ENCODE results near the gene PALD1. TPM values are rescaled to one million over a fixed set of nuclear protein-coding genes. Genes with fewer than 3 reads are reported as not detected.

Gene PALD1
- total and polyA plus RNA-seq, 4 donors: 3.9 to 11.5 (median 8.2) TPM

- ATAC-seq (ENCODE audit: low FRiP score) (no peak), DNase-seq (no peak)
- intact Hi-C loops (cut with DNase I): no loop called here
- WGBS, 2 donors: 98 to 99% methylated on average over 4 of the region's 4 CpGs
- no peaks in the 10 kb centered on the region for H3K36me3 ChIP-seq (ENCODE audit: control insufficient read depth in 1 of 2, insufficient read depth in 2 of 2, low read length in 1 of 2)
- no peaks in the 10 kb centered on the region for H3K4me1 ChIP-seq (ENCODE audit: control insufficient read depth in 1 of 2, insufficient read depth in 2 of 2, low read length in 2 of 2)
- no peak overlapping the region for H3K4me3 ChIP-seq (ENCODE audit: low read length in 2 of 2)
- H3K27me3 ChIP-seq (ENCODE audit: control insufficient read depth in 1 of 2, insufficient read depth in 2 of 2, low read length in 1 of 2): no peaks in the 10 kb centered on the region
- no peaks in the 10 kb centered on the region for H3K9me3 ChIP-seq (ENCODE audit: control insufficient read depth, low read length)
- H3K27ac ChIP-seq (ENCODE audit: low read depth in 1 of 2, low read length in 2 of 2): no peak overlapping the region
These were observed 13.3 kb upstream of the PALD1 start for GRCh38 chr10:70465278-70465677.

DNA sequence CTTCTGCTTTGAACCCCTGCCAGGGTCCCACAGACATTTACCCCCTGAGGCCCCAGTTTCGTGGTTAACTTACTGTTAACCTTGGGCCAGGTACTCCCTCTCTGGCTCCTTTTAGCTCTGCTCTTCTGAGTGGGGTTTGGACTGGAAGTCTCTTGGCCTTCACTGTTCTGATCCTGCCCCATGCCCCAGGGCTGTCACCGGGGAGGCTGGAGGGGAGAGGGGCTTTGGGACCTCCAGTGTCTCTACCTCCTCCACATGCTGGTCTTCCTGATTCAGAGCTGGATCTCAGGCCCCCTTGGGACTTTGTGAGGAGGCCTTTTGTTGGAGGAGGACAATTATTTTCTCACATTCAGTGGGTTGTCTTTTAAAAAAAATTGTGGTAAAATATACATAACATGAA is 12.7 kb upstream of the PALD1 start:
- ATAC-seq (ENCODE audit: low FRiP score): no peak
- intact Hi-C loops (cut with DNase I): no loop called here

DNA sequence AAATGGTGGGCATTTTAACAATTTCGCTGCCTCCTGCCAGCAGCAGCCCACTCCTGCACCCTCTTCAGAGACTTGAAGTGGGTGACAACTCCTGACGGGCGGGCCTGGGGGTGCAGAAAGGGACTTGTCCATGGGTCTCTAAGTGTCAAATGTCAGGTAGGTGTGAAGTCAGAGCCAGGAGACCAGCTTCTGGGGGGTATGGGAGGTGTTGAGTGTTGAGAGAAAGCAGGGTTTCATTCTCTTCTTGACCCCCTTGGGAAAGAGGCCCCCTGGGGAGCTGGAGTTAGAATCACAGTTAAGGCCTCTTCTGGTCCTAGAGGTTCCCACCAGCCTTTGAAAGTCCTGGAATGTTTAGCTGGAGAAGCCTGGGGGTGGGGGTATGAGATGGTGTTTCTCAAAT is 11.6 kb upstream of the PALD1 start:
- H3K4me3 ChIP-seq (ENCODE audit: low read length in 2 of 2): no peak overlapping the region
- intact Hi-C loops (cut with DNase I): no loop called here
- H3K27me3 ChIP-seq (ENCODE audit: control insufficient read depth in 1 of 2, insufficient read depth in 2 of 2, low read length in 1 of 2): no peaks in the 10 kb centered on the region
- WGBS, 2 donors: 93 to 100% methylated on average over 3 of the region's 3 CpGs
- ATAC-seq (ENCODE audit: low FRiP score) (no peak), DNase-seq (no peak)
- no peaks in the 10 kb centered on the region for H3K9me3 ChIP-seq (ENCODE audit: control insufficient read depth, low read length)
- no peaks in the 10 kb centered on the region for H3K36me3 ChIP-seq (ENCODE audit: control insufficient read depth in 1 of 2, insufficient read depth in 2 of 2, low read length in 1 of 2)
- no peaks in the 10 kb centered on the region for H3K4me1 ChIP-seq (ENCODE audit: control insufficient read depth in 1 of 2, insufficient read depth in 2 of 2, low read length in 2 of 2)
- no peak overlapping the region for H3K27ac ChIP-seq (ENCODE audit: low read depth in 1 of 2, low read length in 2 of 2)

More for the DNA sequence above, 12.7 kb upstream of the PALD1 start:
- WGBS, 2 donors: 92 to 100% methylated on average over 2 of the region's 2 CpGs
- Histone ChIP-seq H3K27me3 (ENCODE audit: control insufficient read depth in 1 of 2, insufficient read depth in 2 of 2, low read length in 1 of 2) (no peaks in the 10 kb centered on the region), H3K27ac (ENCODE audit: low read depth in 1 of 2, low read length in 2 of 2) (no peak overlapping the region), H3K9me3 (ENCODE audit: control insufficient read depth, low read length) (no peaks in the 10 kb centered on the region), H3K36me3 (ENCODE audit: control insufficient read depth in 1 of 2, insufficient read depth in 2 of 2, low read length in 1 of 2) (no peaks in the 10 kb centered on the region), H3K4me3 (ENCODE audit: low read length in 2 of 2) (no peak overlapping the region), H3K4me1 (ENCODE audit: control insufficient read depth in 1 of 2, insufficient read depth in 2 of 2, low read length in 2 of 2) (no peaks in the 10 kb centered on the region)
- no peak for DNase-seq

- no peak for ATAC-seq (ENCODE audit: low FRiP score)
- intact Hi-C loops (cut with DNase I): no loop called here
- Histone ChIP-seq H3K36me3 (ENCODE audit: control insufficient read depth in 1 of 2, insufficient read depth in 2 of 2, low read length in 1 of 2) (no peaks in the 10 kb centered on the region), H3K4me1 (ENCODE audit: control insufficient read depth in 1 of 2, insufficient read depth in 2 of 2, low read length in 2 of 2) (no peaks in the 10 kb centered on the region), H3K9me3 (ENCODE audit: control insufficient read depth, low read length) (no peaks in the 10 kb centered on the region), H3K27ac (ENCODE audit: low read depth in 1 of 2, low read length in 2 of 2) (no peak overlapping the region), H3K27me3 (ENCODE audit: control insufficient read depth in 1 of 2, insufficient read depth in 2 of 2, low read length in 1 of 2) (no peaks in the 10 kb centered on the region), H3K4me3 (ENCODE audit: low read length in 2 of 2) (no peak overlapping the region)
- no peak for DNase-seq
- WGBS, 2 donors: 90 to 91% methylated on average over 8 of the region's 8 CpGs
These were observed 5.6 kb upstream of the PALD1 start for GRCh38 chr10:70472799-70473454.

GRCh38 chr10:70474780-70475179 is 3.8 kb upstream of the PALD1 start:
- intact Hi-C loops (cut with DNase I): no loop called here
- ATAC-seq (ENCODE audit: low FRiP score): no peak

DNA sequence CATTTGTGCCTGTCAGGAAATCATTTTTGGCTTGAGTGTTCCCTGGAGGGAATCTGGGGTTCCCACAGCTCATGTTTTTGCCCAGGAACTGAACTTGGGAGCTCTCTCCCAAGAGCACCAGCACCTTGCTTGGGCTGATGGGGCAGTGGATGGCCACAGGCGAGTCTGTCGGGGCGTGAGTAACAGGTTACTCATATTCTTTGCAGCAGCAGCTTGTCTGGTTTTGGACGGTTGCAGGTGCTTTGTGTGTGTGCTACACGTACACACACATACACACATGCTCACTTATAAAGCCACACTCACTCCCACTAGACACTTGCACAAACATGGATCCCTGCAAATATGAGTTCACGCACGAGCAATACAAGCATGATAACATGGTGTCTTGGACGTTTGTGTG is 2.9 kb upstream of the PALD1 start:
- ATAC-seq (ENCODE audit: low FRiP score): no peak
- Histone ChIP-seq H3K36me3 (ENCODE audit: control insufficient read depth in 1 of 2, insufficient read depth in 2 of 2, low read length in 1 of 2) (no peaks in the 10 kb centered on the region), H3K4me1 (ENCODE audit: control insufficient read depth in 1 of 2, insufficient read depth in 2 of 2, low read length in 2 of 2) (no peaks in the 10 kb centered on the region), H3K27me3 (ENCODE audit: control insufficient read depth in 1 of 2, insufficient read depth in 2 of 2, low read length in 1 of 2) (no peaks in the 10 kb centered on the region), H3K4me3 (ENCODE audit: low read length in 2 of 2) (no peak overlapping the region), H3K27ac (ENCODE audit: low read depth in 1 of 2, low read length in 2 of 2) (no peak overlapping the region), H3K9me3 (ENCODE audit: control insufficient read depth, low read length) (no peaks in the 10 kb centered on the region)
- intact Hi-C loops (cut with DNase I): no loop called here
- 88 to 91% methylated on average over 8 of the region's 8 CpGs for WGBS, 2 donors
- no peak for DNase-seq

More at GRCh38 chr10:70474780-70475179, 3.8 kb upstream of the PALD1 start:
- Histone ChIP-seq H3K4me1 (ENCODE audit: control insufficient read depth in 1 of 2, insufficient read depth in 2 of 2, low read length in 2 of 2) (no peaks in the 10 kb centered on the region), H3K27ac (ENCODE audit: low read depth in 1 of 2, low read length in 2 of 2) (no peak overlapping the region), H3K9me3 (ENCODE audit: control insufficient read depth, low read length) (no peaks in the 10 kb centered on the region), H3K4me3 (ENCODE audit: low read length in 2 of 2) (no peak overlapping the region), H3K36me3 (ENCODE audit: control insufficient read depth in 1 of 2, insufficient read depth in 2 of 2, low read length in 1 of 2) (no peaks in the 10 kb centered on the region), H3K27me3 (ENCODE audit: control insufficient read depth in 1 of 2, insufficient read depth in 2 of 2, low read length in 1 of 2) (no peaks in the 10 kb centered on the region)
- DNase-seq: no peak
- WGBS, 2 donors: 96 to 99% methylated on average over 2 of the region's 2 CpGs

- H3K27me3 ChIP-seq (ENCODE audit: control insufficient read depth in 1 of 2, insufficient read depth in 2 of 2, low read length in 1 of 2): no peaks in the 10 kb centered on the region
- no peak overlapping the region for H3K4me3 ChIP-seq (ENCODE audit: low read length in 2 of 2)
- H3K36me3 ChIP-seq (ENCODE audit: control insufficient read depth in 1 of 2, insufficient read depth in 2 of 2, low read length in 1 of 2): no peaks in the 10 kb centered on the region
- no peak for ATAC-seq (ENCODE audit: low FRiP score)
- 69% methylated on average over 7 of the region's 7 CpGs for WGBS, 2 donors
- no peak for DNase-seq
- no peaks in the 10 kb centered on the region for H3K9me3 ChIP-seq (ENCODE audit: control insufficient read depth, low read length)
- H3K4me1 ChIP-seq (ENCODE audit: control insufficient read depth in 1 of 2, insufficient read depth in 2 of 2, low read length in 2 of 2): no peaks in the 10 kb centered on the region
- no peak overlapping the region for H3K27ac ChIP-seq (ENCODE audit: low read depth in 1 of 2, low read length in 2 of 2)
- intact Hi-C loops (cut with DNase I): no loop called here
These were observed 2.1 kb upstream of the PALD1 start for GRCh38 chr10:70476249-70477035.

DNA sequence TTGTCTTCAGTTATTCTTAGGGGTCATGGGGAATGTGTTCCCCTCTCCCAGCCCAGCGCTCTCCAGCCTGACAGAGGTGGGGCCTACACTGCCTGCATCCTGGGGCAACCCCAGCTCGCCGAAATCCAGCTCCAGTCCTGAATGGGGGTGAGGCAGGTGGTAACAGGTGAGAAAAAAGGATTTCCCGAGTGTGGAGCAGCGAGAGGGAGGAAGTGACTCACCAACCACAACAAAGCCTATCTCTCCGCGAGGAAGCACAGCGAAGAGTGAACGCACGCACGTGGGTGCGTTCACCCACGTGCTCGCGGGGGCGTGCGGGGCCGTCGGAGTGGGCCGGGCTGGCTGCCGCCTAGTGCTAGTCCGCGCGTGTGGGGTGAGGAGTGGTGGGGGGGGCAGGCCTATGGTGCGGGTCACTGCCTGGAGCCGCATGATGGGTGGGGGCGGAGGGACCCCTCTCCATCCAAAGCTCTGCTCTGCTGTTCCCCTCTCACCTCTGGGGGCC is 855 bp upstream of the PALD1 start:
- no peak for DNase-seq
- no peaks in the 10 kb centered on the region for H3K27me3 ChIP-seq (ENCODE audit: control insufficient read depth in 1 of 2, insufficient read depth in 2 of 2, low read length in 1 of 2)
- intact Hi-C loops (cut with DNase I): no loop called here
- no peaks in the 10 kb centered on the region for H3K9me3 ChIP-seq (ENCODE audit: control insufficient read depth, low read length)
- H3K36me3 ChIP-seq (ENCODE audit: control insufficient read depth in 1 of 2, insufficient read depth in 2 of 2, low read length in 1 of 2): no peaks in the 10 kb centered on the region
- no peaks in the 10 kb centered on the region for H3K4me1 ChIP-seq (ENCODE audit: control insufficient read depth in 1 of 2, insufficient read depth in 2 of 2, low read length in 2 of 2)
- no peak overlapping the region for H3K27ac ChIP-seq (ENCODE audit: low read depth in 1 of 2, low read length in 2 of 2)
- no peak for ATAC-seq (ENCODE audit: low FRiP score)
- 12 to 18% methylated on average over 19 to 27 of the region's 27 CpGs for WGBS, 2 donors
- peak overlapping the region in 1 of 2 donors; percentile 38 for H3K4me3 ChIP-seq (ENCODE audit: low read length in 2 of 2)

DNA sequence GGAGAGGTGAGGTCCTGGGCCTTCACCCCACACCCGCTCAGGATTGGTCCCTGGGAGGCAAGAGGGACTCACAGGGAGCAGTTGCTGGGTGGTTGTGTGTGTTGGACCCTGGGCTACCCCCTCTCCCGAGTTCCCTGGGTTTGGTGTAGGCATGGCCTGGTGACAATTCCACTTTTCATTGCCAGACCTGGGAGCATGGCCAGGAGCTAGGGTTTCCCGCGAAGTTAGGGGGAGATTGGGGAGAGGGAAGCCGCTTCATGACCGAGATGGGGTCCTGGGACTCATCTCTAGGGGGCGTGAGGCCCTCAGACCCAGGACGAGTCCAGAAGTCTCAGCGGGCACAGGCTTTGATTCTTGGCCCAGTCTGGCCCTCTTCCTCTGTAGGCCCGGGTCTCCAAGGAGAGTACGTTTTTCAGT is 606 bp downstream of the PALD1 start:
- H3K27me3 ChIP-seq (ENCODE audit: control insufficient read depth in 1 of 2, insufficient read depth in 2 of 2, low read length in 1 of 2): no peaks in the 10 kb centered on the region
- WGBS, 2 donors: 45 to 52% methylated on average over 11 of the region's 11 CpGs

More for the DNA sequence above, 606 bp downstream of the PALD1 start:
- H3K4me3 ChIP-seq (ENCODE audit: low read length in 2 of 2): peak overlapping the region; percentile 38 to 43
- intact Hi-C loops (cut with DNase I): no loop called here
- no peaks in the 10 kb centered on the region for H3K9me3 ChIP-seq (ENCODE audit: control insufficient read depth, low read length)
- H3K4me1 ChIP-seq (ENCODE audit: control insufficient read depth in 1 of 2, insufficient read depth in 2 of 2, low read length in 2 of 2): no peaks in the 10 kb centered on the region
- H3K27ac ChIP-seq (ENCODE audit: low read depth in 1 of 2, low read length in 2 of 2): peak overlapping the region in 1 of 2 donors; percentile 24
- ATAC-seq (ENCODE audit: low FRiP score): no peak
- H3K36me3 ChIP-seq (ENCODE audit: control insufficient read depth in 1 of 2, insufficient read depth in 2 of 2, low read length in 1 of 2): no peaks in the 10 kb centered on the region
- DNase-seq: no peak

Data from aorta (tissue), 5 donors.